GM13977 (cell line): ENCODE results near the gene VAMP1.

Experiments used
- DNase-seq: peaks from one replicate; pipeline ENCODE4 v3.0.0; 2012; ENCODE audit warnings: low spot score
- in situ Hi-C: fragments of 300-500 bp; cut with MboI; formaldehyde crosslinking; loops from one replicate; pipeline ENCODE4 v1.12.0; 2022; ENCODE audit warnings: low sequenced_read_pairs, low pct_unique_long_range_greater_than_20kb, mixed read lengths, inconsistent platforms; ENCODE audit not compliant: unreplicated experiment
- TF ChIP-seq, protein P1 (sequence below): IDR thresholded peaks from 2 replicates; pipeline ENCODE4 v1.5.1; 2012; ENCODE audit warnings: mild to moderate bottlenecking, control low read depth; ENCODE audit not compliant: insufficient read depth; ENCODE audit errors: extremely low read depth, missing control alignments

Gene VAMP1

DNA sequence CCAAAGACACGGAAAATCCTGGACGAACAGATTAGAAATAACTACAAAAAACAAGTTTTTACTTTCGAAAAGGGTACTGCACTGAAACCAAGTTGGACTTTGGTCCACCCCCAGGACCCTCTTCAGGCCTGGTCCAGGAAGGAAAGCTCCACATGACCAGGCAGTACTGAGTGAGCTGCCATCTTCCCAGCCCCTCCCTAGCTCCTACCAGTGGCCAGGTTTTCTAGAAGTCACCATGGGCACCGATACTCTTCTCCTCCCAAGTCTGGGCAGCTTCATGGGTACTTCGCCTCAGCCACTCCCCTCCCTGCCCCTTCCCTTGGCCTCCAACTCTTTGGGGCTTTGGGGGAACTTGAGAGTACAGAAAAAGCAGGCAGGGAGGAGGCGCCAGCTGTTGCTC lies 6.6 kb downstream of the VAMP1 start:
- no peak for DNase-seq
- in situ Hi-C loops: loop anchor here (5.0 to 10.0 kb wide), 2 partner anchors 42 to 129 kb away; no protein-coding TSS in a partner anchor
- TF ChIP-seq, protein P1, sequence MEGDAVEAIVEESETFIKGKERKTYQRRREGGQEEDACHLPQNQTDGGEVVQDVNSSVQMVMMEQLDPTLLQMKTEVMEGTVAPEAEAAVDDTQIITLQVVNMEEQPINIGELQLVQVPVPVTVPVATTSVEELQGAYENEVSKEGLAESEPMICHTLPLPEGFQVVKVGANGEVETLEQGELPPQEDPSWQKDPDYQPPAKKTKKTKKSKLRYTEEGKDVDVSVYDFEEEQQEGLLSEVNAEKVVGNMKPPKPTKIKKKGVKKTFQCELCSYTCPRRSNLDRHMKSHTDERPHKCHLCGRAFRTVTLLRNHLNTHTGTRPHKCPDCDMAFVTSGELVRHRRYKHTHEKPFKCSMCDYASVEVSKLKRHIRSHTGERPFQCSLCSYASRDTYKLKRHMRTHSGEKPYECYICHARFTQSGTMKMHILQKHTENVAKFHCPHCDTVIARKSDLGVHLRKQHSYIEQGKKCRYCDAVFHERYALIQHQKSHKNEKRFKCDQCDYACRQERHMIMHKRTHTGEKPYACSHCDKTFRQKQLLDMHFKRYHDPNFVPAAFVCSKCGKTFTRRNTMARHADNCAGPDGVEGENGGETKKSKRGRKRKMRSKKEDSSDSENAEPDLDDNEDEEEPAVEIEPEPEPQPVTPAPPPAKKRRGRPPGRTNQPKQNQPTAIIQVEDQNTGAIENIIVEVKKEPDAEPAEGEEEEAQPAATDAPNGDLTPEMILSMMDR: no peak

DNA sequence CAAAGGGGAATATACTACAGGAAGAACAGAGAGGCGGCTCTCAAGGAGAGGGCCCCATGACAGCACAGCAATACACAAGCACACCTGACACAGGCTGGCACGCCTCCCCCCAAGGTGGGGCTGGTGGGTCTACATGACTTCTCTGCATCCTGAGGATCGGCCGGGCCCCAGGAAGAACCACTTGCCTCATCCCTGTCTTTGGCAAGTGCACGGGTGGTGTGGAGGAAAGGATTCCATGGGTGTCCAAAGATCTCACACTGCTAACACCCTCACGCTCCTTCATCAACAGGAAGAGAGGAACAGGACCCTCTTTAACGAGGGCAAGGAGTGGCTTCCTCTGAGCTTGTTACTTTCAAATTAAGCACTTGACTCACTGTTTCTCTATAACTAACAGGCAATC lies 7.3 kb downstream of the VAMP1 start:
- TF ChIP-seq, protein P1: no peak
- in situ Hi-C loops: loop anchor here (5.0 to 10.0 kb wide), 2 partner anchors 41 to 128 kb away; no protein-coding TSS in a partner anchor
- DNase-seq: no peak

DNA sequence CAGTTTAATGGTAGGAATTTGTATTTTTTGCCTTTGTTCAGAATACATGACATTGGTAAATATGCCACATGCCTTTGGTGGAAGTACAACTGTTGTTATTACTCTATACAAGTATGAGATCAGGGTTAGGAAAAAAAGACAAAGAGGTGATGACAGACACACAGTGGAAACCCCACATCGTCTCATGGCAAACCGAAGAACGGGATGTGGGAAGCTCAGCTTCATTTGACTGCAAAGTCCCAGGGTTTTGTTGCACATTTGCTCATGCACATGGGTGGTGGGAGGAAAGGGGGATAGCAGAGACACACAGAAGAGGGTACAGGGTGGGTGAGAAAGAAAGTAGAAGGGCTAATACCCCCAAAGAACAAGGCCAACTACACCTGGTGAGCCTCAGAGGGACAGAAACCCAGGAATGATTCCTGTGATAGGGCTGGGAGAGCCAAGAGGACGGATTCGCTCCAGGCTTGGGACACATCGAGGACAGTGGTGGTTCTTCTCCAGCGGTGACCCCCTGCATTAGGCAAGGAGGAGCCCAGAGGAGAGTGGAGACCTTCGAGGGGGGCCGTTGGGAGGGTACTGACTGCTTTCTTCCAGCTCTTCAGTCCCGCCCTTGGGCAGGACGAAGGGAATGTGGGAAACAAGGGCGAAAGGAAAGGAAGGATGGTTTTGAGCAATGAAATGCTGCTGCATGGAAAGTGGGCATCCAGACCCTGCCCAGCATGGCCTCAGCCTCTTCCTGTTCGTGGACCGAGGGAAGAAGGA lies 8.1 kb downstream of the VAMP1 start:
- TF ChIP-seq, protein P1: no peak
- DNase-seq: no peak
- in situ Hi-C loops: loop anchor here (5.0 to 10.0 kb wide), 2 partner anchors 40 to 128 kb away; no protein-coding TSS in a partner anchor

DNA sequence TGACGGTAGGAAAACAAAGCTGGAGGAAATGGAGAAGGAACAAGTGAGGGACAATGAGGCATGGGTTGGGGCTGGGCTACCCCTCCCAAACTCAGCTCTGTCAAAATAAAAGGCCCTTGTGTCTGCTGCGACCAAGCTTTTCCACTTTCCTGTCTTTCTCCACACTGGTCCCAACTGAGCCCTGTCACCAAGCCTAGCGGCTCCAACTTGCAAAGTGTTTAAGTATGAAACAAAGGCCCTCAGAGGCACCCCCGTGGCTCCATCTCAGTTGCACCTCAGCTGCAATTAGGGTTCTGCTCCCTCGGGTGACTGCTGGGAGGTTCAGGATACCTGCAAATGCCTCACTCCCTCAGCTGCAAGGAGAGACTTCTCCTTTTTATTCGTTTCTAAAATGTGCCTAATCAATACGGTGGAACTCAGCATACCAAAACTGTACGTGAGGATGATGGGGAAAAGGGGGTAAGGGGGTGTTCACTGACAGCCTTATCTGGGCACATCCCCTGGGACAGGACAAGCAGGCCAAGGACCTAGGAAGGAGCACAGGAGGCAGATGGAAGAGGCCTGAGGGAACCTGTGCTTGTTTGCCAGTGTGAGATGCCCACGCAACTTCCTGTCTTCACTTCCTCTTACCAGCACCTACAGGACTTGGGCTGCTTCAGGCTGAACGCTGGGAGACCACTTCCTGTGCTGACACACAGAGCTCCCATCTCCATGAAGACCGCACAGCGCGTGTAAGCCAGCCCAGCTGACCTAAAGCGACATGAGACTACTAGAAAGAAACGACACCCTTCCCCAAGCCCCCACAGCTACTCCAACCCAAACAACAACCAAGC lies 8.9 kb downstream of the VAMP1 start:
- TF ChIP-seq, protein P1: no peak
- DNase-seq: peak; percentile 82
- in situ Hi-C loops: loop anchor here (5.0 to 10.0 kb wide), 2 partner anchors 39 to 127 kb away; no protein-coding TSS in a partner anchor

DNA sequence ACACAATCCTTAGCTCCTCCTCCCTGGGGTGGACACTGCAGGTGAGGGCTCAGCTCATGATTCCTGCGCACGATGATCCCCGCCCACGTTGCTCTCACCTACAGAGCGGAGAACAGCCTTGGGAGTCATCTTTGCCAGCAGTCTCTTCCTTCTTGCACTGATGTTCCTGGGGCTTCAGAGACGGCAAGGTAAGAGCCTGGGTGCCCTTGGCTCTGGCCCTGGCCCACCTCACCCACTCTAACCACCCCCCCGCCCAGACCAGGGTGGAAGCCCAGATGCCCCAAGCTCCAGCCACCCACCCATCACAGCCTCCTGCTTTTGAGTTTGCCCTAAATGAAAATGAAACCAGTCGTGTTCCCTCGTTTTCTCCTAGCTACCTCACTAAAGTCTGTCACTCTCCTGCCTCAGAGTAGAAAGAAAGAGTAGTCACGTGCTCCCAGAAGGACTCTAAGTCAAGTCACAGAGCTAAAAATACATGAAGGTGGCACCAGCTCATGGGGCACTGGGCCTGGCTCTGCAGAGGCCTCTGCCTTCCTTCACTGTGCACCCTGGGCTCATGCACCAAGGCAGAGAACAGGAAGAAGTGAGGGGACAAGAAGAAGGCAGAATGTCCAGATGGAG lies 9.6 kb downstream of the VAMP1 start:
- in situ Hi-C loops: loop anchor here (5.0 to 10.0 kb wide), 2 partner anchors 39 to 126 kb away; no protein-coding TSS in a partner anchor

DNA sequence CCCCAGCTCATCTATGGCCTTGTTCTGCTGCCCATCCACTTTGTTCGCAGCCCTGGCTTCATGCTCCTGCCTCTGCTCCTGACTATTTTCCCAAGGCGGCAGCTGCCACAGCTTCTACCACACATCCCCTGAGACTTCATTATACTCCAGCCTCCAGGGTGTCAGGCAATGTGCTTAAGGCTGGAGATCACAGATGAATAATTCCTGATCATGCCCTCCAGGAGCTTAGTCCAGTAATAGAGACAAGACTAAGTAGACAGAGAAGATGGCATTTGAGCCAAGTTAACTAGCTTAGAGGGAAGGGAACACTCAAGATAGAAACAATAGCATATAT lies 11.5 kb downstream of the VAMP1 start:
- DNase-seq: no peak
- in situ Hi-C loops: no loop called here
- TF ChIP-seq, protein P1: no peak

More for the DNA sequence above, 9.6 kb downstream of the VAMP1 start:
- DNase-seq: no peak
- TF ChIP-seq, protein P1: no peak
